GM21423 (cell line): ENCODE results near the gene CDH4.

Experiments used
- ATAC-seq: cut with Tn5 transposase; IDR thresholded peaks from one replicate; pipeline ENCODE4 v1.9.1; 2021; ENCODE audit warnings: mild to moderate bottlenecking, moderate library complexity; ENCODE audit not compliant: unreplicated experiment

Gene CDH4

DNA sequence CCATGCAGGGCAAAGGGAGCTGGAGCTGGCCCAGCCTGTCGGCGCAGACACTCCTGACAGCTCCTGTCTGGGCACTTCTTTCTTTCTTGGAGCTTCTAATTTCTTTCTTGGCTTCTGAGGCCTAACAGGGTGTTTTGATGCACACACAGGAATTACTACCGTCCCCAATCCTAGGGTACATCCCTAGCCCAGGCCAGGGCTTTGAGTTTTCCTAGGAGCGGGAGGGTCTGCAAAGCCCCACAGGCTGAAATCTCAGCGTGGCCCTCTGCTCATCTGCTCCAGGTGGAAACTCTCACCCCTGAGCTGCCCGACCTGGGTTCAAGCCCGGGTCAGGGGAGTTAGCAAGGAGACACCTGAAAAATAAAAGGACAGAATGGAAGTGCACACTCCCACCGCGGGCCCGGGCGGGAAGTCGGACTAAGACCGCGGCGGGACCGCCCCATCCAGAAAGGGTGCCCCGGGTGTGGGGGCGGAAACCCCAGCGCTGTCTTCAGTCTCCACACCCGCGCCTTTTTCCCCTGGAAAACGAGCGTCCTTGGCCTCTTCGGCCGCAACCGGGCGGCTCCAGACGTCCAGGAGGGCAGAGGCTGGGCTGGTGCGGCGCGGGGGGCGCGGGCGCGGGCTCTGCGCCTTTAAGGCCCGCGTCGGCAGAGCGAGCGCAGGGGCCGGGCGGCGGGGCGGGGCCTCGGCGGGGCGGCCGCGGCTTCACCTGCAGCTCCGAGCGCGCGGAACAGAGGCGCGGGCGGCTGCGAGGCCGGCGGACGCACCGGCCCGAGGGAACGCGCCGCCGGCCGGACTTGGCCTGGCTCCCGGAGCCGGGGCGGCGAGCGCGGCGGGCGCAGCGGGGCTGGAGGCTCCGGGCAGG is at the start of gene CDH4:
TSS of gene CDH4 (plus strand) at position 733 of the 865 bp plus-strand sequence.
- ATAC-seq, result no peak

- no peak for ATAC-seq
Observed at GRCh38 chr20:61203320-61203719, 48.7 kb upstream of the CDH4 start.

DNA sequence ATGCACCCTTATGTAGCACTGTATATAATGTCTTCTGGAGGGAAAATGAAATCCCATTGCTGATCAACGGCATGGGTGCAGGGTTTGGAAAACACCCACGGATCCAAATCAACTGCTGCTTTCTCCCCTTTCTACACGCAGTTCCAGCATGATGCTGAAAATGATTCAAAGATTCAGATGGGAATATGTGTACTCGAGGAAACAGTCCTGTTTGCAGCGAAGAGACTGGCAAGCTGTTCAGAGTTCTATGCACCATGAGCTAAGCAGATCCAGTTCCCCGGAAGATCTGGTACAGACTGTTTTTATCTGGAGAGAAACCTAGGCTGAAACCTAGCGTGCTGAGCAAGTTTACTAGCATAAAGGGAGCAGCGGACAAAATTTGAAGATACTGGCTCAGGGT is 47.9 kb upstream of the CDH4 start:
- no peak for ATAC-seq

DNA sequence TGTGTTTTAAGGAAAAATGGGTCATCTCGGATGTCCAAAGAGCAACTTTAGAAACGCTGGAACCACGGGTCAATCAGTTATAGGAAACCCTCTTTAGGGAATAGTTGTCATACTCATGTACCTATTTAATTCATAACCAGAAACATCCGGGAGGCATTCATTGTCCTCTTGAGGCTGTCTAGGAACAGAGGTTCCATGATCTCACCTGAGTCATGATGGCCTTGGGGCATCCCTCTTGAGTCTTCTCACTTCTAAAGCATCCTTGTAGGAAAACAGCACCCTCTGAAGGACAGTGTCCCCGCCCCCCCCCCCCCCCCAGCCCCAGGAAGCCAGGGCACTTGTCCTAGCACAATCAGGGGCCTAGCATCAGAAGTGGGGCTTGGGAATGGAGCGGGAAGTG is 46.3 kb upstream of the CDH4 start:
- ATAC-seq, result no peak

GRCh38 chr20:61210862-61211261 is 41.2 kb upstream of the CDH4 start:
- no peak for ATAC-seq

- ATAC-seq, result no peak
Observed at GRCh38 chr20:61217848-61218247, 34.2 kb upstream of the CDH4 start.

DNA sequence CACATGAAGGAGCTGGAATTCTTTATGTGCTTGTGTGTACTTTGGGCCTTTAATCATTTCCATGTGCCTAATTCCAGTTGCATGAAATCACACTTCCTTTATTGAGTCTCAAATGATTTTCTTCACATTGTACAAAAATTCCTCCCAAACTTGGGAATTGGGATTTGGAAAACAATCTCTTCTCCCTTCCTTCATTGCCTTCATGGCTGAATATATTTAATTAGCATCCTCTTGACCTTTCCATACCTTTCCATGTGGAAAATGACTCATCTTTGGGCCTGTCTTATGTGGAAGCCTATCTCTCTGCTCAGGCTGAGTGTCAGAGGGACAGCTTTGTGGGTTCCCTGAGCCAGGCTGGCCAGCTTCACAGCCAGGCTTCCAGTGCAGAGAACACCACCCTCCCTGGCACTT is 33.0 kb upstream of the CDH4 start:
- no peak for ATAC-seq

DNA sequence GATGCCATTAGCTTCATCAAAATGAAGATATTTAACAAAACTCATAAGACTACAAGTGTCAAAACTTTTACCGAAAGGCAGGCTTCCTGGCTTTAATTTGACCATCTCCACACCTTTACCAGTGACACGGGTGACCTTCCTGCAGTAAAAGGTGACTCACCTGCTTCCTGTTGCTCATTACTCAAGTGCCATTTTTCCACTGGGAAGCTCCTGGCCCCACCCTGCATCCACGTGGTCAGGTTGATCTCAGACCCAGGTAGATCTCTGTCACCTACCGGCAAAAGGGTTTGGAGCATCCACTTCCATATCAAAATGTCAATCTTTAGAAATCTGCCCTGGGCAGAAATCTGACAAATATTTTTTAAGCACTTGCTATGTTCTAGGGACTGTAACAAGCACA is 31.9 kb upstream of the CDH4 start:
- ATAC-seq, result no peak

- ATAC-seq, result no peak
Observed at GRCh38 chr20:61220626-61221325, 31.3 kb upstream of the CDH4 start.

DNA sequence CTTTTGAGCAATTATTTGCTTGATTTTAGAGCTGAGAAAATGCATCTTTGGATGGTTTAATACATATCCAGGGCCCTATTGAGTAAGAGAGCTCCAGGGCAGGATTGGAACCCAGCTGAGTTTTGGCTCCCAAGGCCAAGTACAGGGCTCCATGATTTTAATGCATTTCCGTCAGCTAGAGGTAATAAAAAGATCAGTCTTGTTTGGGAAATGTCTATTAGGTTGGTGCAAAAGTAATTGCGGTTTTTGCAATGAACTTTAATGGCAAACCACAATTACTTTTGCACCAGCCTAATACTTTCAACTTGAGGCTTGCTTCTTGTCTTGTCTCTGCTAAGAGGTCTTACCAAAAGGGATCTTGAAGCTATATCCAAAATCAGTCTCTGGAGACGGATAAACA is 29.4 kb upstream of the CDH4 start:
- no peak for ATAC-seq

GRCh38 chr20:61223121-61223520 is 28.9 kb upstream of the CDH4 start:
- ATAC-seq, result no peak

GRCh38 chr20:61230166-61230565 is 21.9 kb upstream of the CDH4 start:
- no peak for ATAC-seq

- ATAC-seq, result no peak
Observed at GRCh38 chr20:61233590-61233989, 18.5 kb upstream of the CDH4 start.

- no peak for ATAC-seq
Observed at GRCh38 chr20:61234224-61234890, 17.7 kb upstream of the CDH4 start.

GRCh38 chr20:61236713-61237112 is 15.3 kb upstream of the CDH4 start:
- ATAC-seq, result no peak

DNA sequence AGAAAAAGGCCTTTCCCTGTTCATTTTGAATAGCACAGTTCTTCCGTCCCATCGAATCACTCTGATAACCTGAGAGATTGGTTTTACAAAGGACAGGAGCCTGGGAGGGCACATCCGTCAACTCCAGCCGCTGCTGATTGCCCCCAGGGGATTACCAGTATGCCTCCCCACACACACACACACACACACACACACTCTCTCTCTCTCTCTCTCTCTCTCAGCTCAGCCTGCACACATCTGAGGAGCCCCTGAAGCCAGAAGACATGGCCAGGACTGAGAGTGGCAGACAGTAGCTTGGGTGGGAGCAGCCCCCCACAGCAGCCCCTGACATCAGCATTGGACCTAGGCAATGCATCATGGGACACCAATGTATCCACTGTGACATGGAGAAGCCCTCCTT is 13.2 kb upstream of the CDH4 start:
- ATAC-seq, result no peak

DNA sequence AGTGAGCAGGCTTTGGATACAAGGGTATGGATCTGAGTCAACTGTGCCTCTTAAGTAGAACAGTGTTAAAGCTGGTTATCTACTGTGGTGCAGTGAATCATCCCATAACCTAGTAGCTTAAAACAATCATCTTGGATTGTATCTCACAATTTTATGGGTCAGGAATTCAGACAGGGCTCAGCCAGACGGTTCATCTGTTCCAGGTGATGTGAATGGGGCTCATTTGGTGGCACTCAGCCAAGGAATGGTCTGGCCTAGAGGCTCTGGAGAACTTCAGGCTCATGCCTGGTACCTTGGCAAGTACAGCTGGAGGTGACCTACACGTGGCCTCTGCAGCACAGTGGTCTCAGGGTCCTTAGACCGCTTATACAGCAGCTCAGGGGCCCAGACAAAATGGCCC is 11.2 kb upstream of the CDH4 start:
- no peak for ATAC-seq

DNA sequence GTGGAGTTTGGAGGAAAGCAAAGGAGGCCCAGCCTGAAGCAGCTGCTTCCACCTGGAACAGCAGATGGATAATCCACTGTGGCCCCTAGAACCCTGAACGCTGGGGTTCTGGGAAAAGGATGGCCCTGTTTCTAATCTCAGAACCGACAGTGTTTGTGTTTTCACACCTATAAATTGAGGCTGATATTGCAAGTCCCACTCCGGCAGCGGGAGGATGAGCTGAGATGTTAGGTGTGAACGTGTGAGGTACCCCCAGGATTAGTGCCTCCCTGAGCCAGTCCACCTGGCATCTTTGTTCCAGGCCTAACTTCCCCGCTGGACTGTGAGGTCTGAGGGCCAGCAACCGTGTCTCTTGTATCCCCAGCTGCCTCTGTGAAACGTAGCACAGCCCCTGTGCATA is 7.8 kb upstream of the CDH4 start:
- ATAC-seq, result no peak

GRCh38 chr20:61246269-61246668 is 5.8 kb upstream of the CDH4 start:
- ATAC-seq, result no peak

GRCh38 chr20:61249626-61250025 is 2.4 kb upstream of the CDH4 start:
- ATAC-seq, result no peak

DNA sequence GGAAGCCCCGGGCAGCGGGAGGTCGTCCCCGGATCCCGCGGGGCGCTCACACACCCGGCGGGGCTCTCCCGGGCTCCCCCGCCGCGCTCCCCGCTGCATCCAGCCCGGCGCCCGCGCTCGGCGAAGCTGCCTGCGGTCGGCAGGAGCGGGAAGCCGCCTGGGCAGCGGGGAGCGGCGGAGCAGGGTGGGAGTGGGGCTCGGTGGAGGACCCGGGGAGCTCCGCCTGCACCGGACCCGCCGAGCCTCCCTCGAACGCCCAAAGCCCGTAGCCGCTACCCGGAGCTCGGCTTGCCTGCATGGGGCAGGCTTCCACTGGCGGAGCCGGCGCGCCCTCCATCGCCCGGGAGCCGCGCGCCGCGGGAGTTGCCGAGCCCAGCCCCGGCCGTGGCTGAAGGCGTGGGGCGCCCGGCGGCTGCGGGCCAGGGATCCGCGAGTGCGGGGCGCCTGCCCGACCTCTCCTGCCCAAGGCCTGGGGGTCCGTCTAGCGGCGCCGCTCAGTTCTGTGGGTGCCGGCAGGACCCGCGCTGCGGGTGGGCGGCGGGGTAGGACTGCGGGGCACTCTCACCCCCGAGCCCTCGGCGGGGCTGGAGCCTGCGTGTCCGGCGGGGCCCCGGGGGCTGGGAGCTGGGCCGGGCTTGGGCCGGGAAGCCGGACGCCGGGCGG is 671 bp downstream of the CDH4 start:
- no peak for ATAC-seq
